ENCODE measurements around the gene SLC35G2.

GRCh38 chr3:136789976-136790375 is 28.9 kb upstream of the SLC35G2 start:
- TF ChIP-seq POLR2AphosphoS5 (IDR thresholded peaks at IDR 0.05; ENCODE audit: low read depth, low read length) (no peak), TAF1 (IDR thresholded peaks at IDR 0.05; ENCODE audit: borderline replicate concordance, low read depth, low read length) (no peak)

Data from GM12892 (cell line).